ENCODE data around the gene TAGLN2.

- TF ChIP-seq GATA2 (IDR thresholded peaks at IDR 0.05; ENCODE audit: low read depth, low read length) (no peak), GATA3 (IDR thresholded peaks at IDR 0.05; ENCODE audit: low read depth, low read length) (no peak)
Observed at GRCh38 chr1:159930216-159930615, 4.9 kb upstream of the TAGLN2 start.

All from SH-SY5Y (cell line).